ENCODE data around the gene UBE2L3. TPM values are rescaled to one million over a fixed set of nuclear protein-coding genes. Genes with fewer than 3 reads are reported as not detected.
"Not testable (repeated sequence)": the region's sequence is repeated elsewhere in the genome, so short reads cannot be mapped to it uniquely, and the experiment has no call there.

Gene UBE2L3
- total RNA-seq, result 28.7 and 41.2 TPM in 2 replicates

GRCh38 chr22:21567456-21568346, at the start of gene UBE2L3:
Gene UBE2L3, plus strand, starts transcription at chr22:21567714. Its CDS starts 31 bp downstream, at chr22:21567745.
- DNase-seq (ENCODE audit: low read depth, low spot score), result peak; percentile 32

- DNase-seq (ENCODE audit: low read depth, low spot score), result not testable (repeated sequence)
Observed at GRCh38 chr22:21526705-21527500, 40.6 kb upstream of the UBE2L3 start.

- DNase-seq (ENCODE audit: low read depth, low spot score), result not testable (repeated sequence)
Observed at GRCh38 chr22:21531525-21531924, 36.0 kb upstream of the UBE2L3 start.

GRCh38 chr22:21532863-21533648, 34.5 kb upstream of the UBE2L3 start:
- not testable (repeated sequence) for DNase-seq (ENCODE audit: low read depth, low spot score)

- not testable (repeated sequence) for DNase-seq (ENCODE audit: low read depth, low spot score)
Observed at GRCh38 chr22:21539862-21540261, 27.7 kb upstream of the UBE2L3 start.

- DNase-seq (ENCODE audit: low read depth, low spot score), result not testable (repeated sequence)
Observed at GRCh38 chr22:21544432-21545322, 22.8 kb upstream of the UBE2L3 start.

- DNase-seq (ENCODE audit: low read depth, low spot score), result not testable (repeated sequence)
Observed at GRCh38 chr22:21549558-21549957, 18.0 kb upstream of the UBE2L3 start.

GRCh38 chr22:21550008-21550677, 17.4 kb upstream of the UBE2L3 start:
- not testable (repeated sequence) for DNase-seq (ENCODE audit: low read depth, low spot score)

- DNase-seq (ENCODE audit: low read depth, low spot score), result not testable (repeated sequence)
Observed at GRCh38 chr22:21550678-21551047, 16.9 kb upstream of the UBE2L3 start.

GRCh38 chr22:21551361-21551760, 16.2 kb upstream of the UBE2L3 start, which contains the start of gene RIMBP3C:
Gene RIMBP3C, minus strand, starts transcription at chr22:21551461. Its CDS starts 485 bp downstream, at chr22:21550976.
- not testable (repeated sequence) for DNase-seq (ENCODE audit: low read depth, low spot score)

GRCh38 chr22:21559345-21560125, 8.0 kb upstream of the UBE2L3 start:
- DNase-seq (ENCODE audit: low read depth, low spot score), result not testable (repeated sequence)

- DNase-seq (ENCODE audit: low read depth, low spot score), result not testable (repeated sequence)
Observed at GRCh38 chr22:21560657-21561056, 6.9 kb upstream of the UBE2L3 start.

GRCh38 chr22:21563912-21564311, 3.6 kb upstream of the UBE2L3 start:
- DNase-seq (ENCODE audit: low read depth, low spot score), result no peak

GRCh38 chr22:21564411-21564810, 3.1 kb upstream of the UBE2L3 start:
- DNase-seq (ENCODE audit: low read depth, low spot score), result no peak

- DNase-seq (ENCODE audit: low read depth, low spot score), result no peak
Observed at GRCh38 chr22:21568347-21569075, 997 bp downstream of the UBE2L3 start.

GRCh38 chr22:21569076-21569427, 1.5 kb downstream of the UBE2L3 start:
- not testable (repeated sequence) for DNase-seq (ENCODE audit: low read depth, low spot score)

GRCh38 chr22:21569459-21570170, 2.1 kb downstream of the UBE2L3 start:
- no peak for DNase-seq (ENCODE audit: low read depth, low spot score)

- DNase-seq (ENCODE audit: low read depth, low spot score), result no peak
Observed at GRCh38 chr22:21570398-21570797, 2.9 kb downstream of the UBE2L3 start.

Data from pulmonary artery endothelial cell (primary cell).